Inflammatory macrophage treated with lipopolysaccharide for 4 hours (primary cell): ENCODE measurements around the gene MRGPRG.
A peak's percentile ranks its signal among the peaks of the same experiment; 100 is the strongest.

Experiments
- DNase-seq: peaks from one replicate; pipeline ENCODE4 v3.0.0-alpha.2; 2020

MRGPRG gene

GRCh38 chr11:3225826-3226750, 7.5 kb upstream of the MRGPRG start:
- peak; percentile 35 for DNase-seq

- DNase-seq, result no peak
Observed at GRCh38 chr11:3225159-3225758, 6.6 kb upstream of the MRGPRG start.

GRCh38 chr11:3224401-3225057, 5.9 kb upstream of the MRGPRG start:
- no peak for DNase-seq

GRCh38 chr11:3223932-3224381, 5.3 kb upstream of the MRGPRG start:
- DNase-seq, result no peak

- DNase-seq, result no peak
Observed at GRCh38 chr11:3222941-3223915, 4.6 kb upstream of the MRGPRG start.

- no peak for DNase-seq
Observed at GRCh38 chr11:3222003-3222855, 3.6 kb upstream of the MRGPRG start.

GRCh38 chr11:3221408-3222002, 2.9 kb upstream of the MRGPRG start:
- no peak for DNase-seq

GRCh38 chr11:3220521-3221407, 2.2 kb upstream of the MRGPRG start:
- DNase-seq, result no peak

- no peak for DNase-seq
Observed at GRCh38 chr11:3220101-3220500, 1.5 kb upstream of the MRGPRG start.

GRCh38 chr11:3219281-3219892, 774 bp upstream of the MRGPRG start:
- DNase-seq, result no peak

- no peak for DNase-seq
Observed at GRCh38 chr11:3217818-3218482, 663 bp downstream of the MRGPRG start.

- DNase-seq, result no peak
Observed at GRCh38 chr11:3216027-3216525, 2.5 kb downstream of the MRGPRG start.

- DNase-seq, result no peak
Observed at GRCh38 chr11:3215346-3216026, 3.1 kb downstream of the MRGPRG start.

- DNase-seq, result no peak
Observed at GRCh38 chr11:3214420-3214699, 4.3 kb downstream of the MRGPRG start.

- no peak for DNase-seq
Observed at GRCh38 chr11:3213659-3214419, 4.8 kb downstream of the MRGPRG start.

GRCh38 chr11:3208272-3208671, 10.3 kb downstream of the MRGPRG start:
- DNase-seq, result no peak

GRCh38 chr11:3207526-3208189, 11.0 kb downstream of the MRGPRG start:
- no peak for DNase-seq
